ENCODE results near the gene HGS.
"Not testable (repeated sequence)": the region's sequence is repeated elsewhere in the genome, so short reads cannot be mapped to it uniquely, and the experiment has no call there.

Gene HGS

DNA sequence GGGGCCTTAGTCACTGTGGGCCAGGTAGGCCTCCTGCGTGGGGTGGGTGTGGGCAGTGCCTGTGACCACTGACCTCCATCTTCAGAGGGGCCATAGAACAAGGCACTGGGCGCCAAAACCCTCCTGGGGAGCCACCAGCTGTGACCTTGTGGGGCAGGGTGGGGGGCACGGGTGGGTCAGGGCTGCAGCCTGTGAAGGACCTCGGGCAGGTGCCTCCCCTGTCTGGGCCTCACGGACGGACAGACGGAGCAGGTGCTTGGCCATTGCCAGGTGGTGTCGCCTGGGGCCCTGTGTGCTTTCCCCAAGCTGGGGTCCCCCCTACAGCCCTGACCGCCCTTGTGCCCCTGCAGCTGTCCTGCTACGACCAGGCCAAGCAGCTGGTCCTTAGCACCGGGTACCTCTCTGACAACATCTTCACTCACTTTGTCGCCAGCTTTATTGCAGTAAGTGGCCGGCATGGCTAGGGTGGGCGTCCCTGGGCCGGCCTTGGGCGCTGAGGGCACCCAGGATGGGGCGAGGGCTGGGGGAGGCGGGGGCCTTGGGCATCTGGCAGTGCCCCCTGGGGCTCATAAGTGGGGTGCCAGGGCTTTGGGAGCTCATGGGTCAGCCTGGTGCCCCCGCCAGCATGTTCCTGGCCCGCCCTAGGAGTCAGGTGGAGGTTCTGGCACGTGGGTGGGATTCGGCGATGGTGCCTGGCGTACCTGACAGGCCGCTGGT lies 33.4 kb downstream of the HGS start:
- DNase-seq (ENCODE audit: low spot score) = no peak

DNA sequence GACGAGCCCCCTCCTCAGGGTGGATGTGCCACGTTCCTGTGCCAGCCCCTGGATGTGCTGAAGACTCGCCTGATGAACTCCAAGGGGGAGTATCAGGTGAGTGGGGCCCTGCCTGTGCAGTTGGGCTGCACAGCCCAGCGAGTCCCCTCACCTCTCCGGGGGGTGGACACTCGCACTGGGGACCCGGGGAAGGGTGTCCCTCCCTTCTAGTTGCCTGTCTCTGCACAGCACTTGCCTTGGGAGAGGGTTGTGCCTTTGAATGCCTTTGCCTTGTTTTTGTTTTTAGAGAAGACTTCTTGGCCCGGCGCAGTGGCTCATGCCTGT lies 33.9 kb downstream of the HGS start:
- DNase-seq (ENCODE audit: low spot score) = no peak

DNA sequence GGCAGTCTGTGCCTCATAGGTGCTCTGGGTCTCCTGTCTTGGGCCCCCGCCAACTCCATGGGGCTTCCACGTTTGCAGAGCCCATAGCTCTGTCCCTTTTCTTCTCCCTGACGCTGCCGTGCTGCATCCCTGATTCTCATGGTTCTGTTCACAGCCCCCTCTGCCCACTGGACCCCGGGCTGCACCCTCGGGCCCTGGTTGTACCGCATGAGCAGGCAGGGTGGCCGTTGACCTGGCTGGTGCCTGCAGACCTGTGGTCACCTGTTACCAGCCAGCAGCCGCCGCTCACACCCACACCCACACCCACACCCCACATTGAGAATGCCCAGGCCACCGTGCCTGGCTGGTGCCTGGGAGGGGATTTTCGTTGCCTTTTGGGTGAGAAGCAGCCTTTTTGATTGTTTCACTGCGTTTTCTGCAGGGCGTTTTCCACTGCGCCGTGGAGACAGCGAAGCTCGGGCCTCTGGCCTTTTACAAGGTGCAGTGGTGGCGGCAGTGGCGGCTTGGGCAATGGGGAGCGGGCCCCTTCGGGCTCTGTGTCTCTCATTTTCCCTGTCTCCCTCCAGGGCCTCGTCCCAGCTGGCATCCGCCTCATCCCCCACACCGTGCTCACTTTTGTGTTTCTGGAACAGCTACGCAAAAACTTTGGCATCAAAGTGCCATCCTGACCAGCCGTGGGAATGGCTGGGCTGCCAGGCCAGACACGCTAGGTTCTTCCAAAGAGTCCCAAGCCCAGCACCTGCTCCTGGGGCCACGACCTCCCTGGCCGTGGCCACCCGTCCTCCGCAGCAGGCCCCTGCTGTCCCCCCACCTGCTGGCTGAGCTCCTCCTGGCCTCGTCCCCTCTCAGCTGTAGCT lies 35.8 kb downstream of the HGS start:
- DNase-seq (ENCODE audit: low spot score) = no peak

DNA sequence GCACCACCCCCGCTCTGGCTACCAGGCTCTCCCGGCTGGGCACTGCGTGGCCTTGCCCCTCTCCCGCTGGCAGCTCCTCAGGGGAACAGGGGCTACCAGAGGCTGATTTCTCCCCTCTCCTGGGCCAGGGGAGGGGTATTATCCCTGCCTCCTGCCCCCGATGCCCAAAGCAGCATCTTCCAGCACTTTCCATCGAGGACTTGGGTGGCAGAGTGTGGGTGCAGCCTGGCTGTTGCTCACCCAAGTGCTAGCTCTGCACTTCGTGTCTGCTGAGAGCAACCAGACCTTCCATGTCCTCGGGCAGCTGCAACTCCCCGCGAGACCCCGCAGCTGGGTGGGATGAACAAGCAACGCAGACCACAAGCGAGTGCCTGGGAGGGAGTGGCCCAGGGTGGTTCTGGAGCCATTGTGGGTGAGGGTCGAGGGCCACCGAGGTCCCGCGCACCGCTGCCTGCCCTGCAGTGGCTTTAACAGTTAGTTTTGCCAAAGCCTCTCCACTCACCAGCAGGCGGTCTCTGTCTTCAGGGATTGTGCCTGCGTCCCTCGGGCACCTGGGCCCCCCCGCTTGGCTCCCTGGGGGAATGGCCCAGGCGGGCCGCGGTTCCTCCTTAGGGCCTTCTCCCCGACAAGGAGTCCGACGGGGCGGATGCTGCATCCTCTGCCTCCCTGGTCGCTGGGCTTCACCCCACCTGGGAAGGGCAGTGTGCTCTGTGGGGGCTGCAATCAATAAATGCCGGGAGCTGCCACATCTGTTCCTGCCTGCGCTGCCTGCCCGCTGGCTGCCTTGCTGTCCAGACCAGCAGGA lies 36.7 kb downstream of the HGS start:
- DNase-seq (ENCODE audit: low spot score) = no peak

DNA sequence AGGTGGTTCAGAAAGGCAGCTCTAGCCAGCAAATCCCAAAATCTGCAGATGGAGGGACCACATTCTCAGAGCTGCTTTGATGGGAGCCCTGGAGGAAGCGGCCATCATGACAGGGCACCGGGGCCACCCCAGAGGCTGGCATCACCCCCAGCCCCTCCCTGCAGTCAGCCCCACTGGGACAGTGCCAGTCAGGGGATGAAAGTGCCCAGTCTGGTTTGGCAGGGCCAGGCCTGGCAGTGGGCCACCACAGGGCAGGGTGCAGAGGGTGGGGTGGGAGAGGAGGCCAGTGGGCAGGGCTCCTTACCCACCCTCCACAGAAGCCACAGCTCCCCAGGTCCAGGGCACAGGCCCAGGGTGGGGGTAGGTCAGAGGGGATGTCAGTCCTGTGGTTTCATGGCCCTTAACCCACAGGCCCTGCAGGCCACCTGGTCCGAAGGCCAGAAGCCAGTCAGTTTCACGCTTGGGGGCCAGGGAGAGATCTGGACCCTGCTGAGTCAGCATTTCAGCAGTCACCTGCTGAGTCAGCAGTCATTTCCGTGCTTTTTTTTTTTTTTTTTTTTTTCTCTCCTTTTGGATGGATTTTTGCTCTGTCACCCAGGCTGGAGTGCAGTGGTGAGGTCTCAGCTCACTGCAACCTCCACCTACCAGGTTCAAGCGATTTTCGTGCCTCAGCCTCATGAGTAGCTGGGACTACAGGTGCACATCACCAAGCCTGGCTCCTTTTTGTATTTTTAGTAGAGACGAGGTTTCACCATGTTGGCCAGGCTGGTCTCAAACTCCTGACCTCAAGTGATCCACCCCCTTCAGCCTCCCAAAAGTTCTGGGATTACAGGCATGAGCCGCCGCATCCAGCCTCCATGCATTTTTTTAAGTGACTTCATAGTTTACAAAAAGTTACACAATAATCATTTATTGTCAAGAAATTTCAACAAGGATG lies 38.6 kb downstream of the HGS start:
- DNase-seq (ENCODE audit: low spot score) = no peak

DNA sequence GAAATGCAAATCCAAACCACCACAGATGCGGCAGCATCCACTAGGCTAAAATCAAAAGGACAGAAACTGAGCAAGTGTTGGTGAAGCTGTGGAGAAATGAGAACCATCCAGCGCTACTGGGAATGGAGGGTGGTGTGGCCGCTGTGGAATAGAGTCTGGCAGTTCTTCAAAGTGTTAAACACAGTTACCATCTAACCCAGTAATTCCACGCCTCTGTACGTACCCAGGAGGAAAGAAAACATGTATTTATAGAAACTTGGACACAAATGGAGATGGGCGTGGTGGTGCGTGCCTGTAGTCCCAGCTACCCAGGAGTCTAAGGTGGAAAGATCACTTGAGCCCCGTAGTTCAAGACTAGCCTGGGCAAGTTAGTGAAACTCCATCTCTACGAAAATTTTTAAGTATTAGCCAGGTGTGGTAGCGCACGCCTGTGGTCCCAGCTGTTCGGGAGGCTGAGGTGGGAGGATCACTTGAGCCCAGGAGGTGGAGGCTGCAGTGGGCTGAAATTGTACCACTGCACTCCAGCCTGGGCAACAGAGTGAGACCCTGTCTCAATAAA lies 39.9 kb downstream of the HGS start:
- peak; percentile 48 for DNase-seq (ENCODE audit: low spot score)

DNA sequence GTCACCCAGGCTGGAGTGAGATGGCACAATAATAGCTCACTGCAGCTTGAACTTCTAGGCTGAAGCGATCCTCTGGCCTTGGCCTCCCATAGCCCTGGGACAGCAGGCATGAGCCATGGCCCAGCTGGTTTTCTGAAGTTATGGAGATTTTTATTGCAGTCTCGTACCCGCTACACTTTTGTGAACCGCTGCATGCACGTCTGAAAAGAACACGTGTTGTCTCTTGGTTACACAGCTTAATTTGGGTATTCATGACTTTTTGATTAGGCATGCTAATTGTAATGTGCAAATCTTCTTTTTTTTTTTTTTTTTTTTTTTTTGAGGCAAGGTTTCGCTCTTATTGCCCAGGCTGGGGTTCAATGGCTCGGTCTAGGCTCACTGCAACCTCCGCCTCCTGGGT lies 41.6 kb downstream of the HGS start:
- no peak for DNase-seq (ENCODE audit: low spot score)

DNA sequence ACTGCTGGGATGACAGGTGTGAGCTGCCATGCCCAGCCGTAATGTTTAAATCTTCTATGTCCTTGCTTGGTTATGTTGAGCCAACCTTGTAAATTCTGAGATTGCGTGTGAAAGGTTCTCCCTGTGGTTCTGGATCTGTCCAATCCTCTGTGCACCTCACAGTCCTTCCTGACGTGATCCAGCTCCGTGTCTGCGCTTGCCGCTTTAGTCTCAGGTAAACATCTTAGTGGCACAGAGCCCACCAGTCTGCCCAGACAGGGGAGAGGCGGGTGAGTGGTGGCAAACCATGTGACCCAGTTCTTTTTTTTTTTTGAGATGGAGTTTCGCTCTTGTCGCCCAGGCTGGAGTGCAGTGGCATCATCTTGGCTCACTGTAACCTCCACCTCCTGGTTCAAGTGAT lies 42.2 kb downstream of the HGS start:
- no peak for DNase-seq (ENCODE audit: low spot score)

DNA sequence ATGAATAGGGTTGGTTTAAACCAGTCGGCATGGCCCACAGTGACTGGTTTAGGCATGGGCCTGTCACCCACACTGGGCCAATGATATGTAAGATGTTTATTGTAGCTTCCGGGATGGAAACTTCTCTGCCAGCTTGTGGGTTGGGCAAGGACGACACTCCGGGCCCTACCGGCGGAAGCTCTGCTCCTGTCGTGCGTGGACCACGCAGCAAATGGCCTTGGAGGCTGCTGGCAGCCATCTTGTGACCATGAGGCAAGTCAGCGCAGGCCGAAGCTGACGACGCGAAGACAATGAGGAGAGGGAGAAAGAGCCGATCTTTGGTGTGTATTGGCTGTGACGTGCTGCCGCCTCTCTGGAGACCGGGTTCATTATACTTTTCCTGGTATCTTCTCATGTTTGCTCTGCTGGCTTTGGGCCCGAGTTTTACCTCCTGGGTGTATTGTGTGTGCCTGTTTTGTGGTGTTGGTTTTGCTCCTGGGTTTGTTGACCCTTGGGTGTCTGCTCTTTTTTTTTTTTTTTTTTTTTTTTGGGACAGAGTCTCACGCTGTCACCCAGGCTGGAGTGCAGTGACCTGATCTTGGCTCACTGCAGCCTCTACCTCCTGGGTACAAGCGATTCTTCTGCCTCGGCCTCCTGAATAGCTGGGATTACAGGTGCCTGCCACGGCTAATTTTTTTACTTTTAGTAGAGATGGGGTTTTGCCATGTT lies 43.7 kb downstream of the HGS start:
- no peak for DNase-seq (ENCODE audit: low spot score)

DNA sequence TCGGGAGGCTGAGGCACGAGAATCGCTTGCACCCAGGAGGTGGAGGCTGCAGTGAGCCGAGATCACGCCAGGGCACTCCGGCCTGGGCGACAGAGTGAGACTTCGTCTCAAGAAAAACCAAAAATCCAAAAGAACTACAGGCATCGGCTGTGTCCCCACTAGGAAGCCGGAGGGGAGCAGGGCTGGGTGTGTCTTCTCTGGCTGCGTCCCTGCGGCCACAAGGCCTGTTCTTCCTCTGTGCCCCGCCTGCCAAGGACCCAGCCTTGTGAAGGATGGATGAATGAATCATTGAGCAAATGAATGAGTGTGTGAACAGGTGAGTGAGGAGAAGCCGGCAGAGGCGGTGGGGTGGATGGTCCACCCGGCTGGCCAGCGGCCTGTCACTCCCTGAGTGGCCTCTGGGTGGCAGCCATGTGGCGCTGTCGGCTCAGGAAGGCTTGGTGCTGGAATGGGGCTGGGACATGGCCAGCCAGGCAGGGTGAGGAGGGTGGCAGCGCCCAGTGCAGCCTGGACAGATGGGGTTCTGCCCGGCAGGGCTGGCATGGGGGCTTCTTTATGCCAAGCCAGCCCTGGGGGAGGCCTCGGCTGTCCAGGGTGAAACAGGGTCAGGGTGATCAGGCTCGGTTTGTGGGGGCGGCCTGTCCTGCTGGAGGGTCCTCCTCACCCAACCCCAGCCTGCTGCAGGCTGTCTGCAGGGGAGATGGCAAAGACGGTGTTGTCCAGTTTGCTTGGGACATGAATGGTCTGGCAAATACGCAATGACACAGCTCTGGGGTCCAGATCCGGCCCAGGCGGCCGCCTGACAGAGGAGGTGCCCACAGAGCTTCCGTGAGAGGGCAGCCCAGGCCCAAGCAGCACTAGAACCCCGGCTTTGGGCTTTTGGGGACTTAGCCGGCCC lies 49.9 kb downstream of the HGS start:
- peak; percentile 70 for DNase-seq (ENCODE audit: low spot score)

DNA sequence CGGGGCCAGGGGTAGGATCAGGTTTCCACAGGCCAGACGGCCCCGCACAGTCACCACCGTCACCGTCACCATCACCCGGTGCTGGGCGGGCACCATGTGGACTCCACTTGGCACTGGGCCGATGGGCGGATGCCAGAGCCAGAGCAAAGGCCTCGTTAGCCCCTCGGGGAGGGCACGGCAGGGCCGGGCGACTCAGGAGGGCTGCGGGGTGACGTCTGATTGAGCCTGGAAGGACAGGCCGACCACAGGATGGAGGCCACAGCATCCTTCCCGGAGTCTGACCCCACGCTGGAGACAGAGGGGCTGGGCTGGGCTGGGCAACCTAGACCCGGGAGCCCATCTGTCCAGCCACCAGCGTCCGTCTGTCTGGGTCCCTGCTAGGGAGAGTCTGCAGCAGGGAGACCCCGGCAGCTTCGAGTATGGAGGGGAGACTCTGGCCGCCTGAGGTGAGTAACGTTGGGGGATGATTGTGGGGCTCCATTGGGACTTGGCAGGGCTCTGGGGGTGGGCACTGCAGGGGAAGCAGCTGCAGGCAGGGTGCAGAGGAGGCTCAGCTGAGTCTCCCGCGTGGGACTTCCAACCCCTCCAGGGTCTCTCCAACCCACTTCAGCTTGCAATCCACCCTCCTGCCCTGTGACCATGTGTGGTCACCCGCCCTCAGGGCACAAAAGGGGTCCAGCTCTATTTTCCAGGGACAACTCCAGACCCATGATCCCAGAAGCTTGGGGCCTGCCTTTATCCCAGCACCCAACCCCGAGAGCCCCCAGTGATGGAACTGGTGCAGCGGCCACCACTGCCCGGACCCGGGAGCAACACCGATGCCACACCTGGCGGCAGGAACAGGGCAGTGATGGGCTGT lies 50.8 kb downstream of the HGS start:
- DNase-seq (ENCODE audit: low spot score) = no peak

DNA sequence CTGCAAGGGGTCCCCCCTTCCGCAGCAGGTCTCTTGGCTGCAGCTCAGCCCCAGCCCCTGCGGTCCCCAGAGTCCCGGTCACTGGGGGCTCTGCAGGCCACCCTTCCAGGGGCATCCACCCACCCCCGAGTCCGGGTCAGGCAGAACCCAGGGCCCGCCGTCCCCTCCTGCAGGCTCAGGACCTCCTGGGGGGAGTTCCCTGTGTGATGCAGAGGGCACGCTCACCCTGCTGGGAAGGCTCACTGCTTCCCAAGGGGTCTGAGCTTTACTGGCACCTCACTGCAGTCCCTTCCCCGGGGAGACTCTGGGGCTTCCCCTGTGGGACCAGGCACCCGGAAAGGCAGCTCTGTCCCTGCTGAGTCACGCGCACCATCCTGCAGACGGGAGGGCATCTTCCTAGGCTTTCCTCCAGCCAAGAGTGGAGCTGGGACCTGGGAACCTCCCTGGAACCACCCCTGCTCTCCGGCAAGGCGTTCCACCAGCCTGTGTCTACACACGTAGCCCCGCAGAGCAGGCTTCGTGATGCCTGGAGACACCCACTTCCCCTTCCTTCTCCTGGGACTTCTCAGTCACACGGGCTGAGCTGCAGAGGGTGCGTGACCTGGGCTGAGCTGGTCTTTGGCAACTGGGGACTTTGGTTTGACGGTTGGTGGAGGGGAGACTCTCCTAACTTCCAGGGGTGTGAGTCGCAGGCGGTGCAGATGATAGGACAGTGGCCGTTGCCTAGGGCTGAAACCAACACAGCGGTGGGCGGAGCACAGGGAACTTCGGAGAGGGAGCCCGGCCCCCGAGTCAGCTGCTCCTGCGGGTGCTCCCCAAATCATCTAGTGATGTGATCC lies 51.7 kb downstream of the HGS start:
- DNase-seq (ENCODE audit: low spot score) = peak; percentile 57

DNA sequence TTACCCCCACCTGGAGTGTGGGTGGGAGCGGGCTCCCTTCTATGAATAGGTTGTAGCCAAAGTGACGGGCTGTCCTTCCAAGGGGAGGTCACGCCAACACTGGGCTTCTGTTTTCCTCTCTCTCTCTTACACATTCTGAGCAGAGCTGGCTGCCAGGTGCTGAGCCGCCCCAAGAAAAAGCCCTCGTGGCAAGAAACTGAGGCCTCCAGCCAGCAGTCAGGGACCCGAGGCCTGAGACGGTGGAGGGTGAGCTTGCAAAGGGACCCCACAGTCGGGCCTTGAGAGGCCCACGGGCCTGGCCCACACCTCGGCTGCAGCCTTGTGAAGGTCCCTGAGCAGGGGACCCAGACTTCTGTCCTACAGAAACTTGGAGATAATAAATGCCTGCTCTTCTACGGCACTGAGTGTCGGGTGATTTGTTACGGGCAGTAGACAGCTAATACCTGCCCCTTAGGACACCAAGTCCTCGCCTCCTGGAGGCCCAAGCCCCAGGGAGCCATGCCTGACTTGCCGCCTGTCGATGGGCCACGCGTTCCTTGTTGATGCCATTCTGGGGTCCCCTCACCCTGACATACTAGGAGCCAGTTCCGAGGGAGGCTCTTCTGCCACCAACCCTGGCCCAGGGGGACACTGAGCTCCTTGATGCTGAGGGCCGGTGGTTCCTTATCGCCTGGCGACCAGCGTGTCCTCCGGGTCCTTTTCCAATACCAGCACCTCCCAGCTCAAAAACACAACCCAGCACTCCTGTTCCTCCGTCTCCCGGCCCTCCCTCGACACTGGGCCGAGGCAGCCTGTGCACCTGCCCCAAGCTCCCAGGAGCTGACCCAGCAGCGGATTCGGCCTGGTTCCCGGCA lies 54.4 kb downstream of the HGS start:
- no peak for DNase-seq (ENCODE audit: low spot score)

DNA sequence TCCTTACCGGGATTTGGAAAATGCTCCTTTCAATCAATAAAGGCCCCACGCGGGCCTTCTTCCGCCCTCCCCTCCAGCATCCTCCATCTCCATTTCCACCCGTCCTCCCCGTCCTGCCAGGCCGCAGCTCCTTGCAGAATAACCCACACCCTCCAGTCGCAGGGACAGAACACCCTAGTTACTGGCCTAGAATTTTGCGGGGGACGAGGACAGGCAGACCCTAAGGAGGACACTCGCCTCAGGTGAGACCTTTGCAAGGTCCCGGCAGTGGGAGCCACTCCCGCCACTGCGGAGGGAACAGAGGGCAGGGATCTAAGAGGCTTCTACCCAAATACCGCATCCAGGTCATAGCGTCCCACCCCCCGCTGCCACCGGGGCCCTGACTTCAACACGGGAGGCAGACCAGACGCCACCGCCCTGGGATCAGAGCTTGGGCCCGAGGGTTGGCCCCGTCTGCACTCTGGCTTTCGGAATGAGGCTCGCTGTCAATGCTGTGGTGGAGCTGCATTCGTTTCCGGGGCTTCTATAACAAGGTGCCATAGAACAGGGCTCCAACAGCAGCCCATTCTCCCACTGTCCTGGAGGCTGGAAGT lies 55.1 kb downstream of the HGS start:
- no peak for DNase-seq (ENCODE audit: low spot score)

DNA sequence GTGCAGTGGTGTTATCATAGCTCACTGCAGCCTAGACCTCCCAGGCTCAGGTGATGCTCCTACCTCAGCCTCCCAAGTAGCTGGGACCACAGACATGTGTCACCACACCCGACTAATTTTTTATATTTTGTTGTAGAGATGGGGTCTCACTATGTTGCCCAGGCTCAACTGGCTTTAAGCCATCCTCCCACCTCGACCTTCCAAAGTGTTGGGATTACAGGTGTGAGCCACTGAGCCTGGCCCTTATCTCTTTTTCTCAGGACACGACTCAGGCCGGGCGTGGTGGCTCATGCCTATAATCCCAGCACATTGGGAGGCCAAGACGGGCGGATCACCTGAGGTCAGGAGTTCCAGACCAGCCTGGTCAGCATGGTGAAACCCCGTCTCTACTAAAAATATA lies 55.8 kb downstream of the HGS start:
- DNase-seq (ENCODE audit: low spot score) = not testable (repeated sequence)

DNA sequence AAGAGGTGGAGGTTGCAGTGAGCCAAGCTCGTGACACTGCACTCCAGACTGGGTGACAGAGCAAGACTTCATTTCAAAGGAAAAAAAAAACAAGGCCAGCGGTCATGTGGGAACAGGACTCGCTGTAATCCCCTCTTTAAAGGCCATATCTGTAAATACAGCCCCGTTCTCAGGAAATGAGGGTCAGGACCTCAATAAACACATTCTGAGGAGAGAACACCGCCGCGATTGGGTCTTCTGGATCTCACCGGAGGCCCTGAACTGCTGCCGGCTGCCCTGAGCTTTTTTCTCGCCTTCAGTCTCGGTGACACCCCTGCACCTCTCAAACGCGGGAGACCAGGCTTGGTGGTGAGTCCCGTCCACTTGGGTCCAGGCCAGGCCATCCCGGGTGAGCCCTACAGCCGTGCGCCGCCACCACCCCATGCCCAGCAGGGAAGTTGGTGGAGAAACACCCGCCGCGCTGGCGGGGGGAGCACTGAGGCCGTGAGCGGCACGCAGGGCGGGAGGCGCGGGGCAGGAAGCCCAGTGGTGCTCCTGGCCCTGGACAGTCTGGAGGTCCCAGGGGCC lies 56.7 kb downstream of the HGS start:
- DNase-seq (ENCODE audit: low spot score) = no peak
